Measurements from ENCODE around the gene IRF2.

The IRF2 gene

DNA sequence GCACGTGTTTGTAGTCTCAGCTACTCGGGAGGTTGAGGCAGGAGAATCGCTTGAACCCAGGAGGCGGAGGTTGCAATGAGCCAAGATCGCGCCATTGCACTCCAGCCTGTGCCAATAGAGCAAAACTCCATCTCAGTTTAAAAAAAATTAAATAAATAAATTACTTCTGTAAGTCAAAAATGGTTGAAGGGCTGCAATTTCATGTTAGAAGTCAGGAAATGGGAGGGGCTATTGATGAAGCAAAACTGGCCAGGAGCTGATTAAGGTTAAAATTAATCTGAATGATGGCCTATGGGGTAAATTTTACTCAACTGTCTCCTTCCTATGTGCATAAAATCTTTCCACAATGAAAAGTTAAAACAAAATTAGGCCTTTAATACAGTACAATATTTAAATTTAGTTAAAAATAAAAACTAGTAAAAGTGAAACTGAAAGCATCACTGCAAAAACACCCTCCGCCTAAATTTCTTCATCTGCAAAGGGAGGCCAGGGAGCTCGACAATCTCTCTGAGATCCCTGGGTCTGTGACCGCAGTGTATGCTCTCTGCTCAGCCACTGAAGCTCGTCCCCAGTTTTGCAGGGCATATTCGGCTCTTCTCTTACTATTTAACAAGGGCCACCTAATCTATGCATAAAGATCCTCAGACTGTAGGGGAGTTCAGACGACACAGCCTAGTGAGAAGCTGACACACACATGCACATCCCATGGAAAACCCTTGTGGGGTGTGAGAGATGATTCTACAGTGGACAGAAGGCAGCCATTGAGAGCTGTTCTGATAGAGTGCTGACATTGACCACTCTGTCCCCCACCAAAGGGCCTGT, 57.2 kb downstream of the IRF2 start:
- DNase-seq (ENCODE audit: low read depth, low spot score): no peak
- H3K36me3 ChIP-seq (ENCODE audit: insufficient read depth, low read length): no peaks in the 10 kb centered on the region
- no peak overlapping the region for H3K27ac ChIP-seq
- H3K9ac ChIP-seq (ENCODE audit: insufficient read length): no peak overlapping the region
- TF ChIP-seq FOXP2 (optimal IDR thresholded peaks at IDR 0.05; ENCODE audit: control extremely low read depth, extremely low read length, insufficient read depth): no peak
- no peak for TF ChIP-seq EZH2 (IDR thresholded peaks at IDR 0.05)
- TF ChIP-seq POLR2AphosphoS5 (IDR thresholded peaks at IDR 0.05; ENCODE audit: borderline replicate concordance, low read depth, low read length): no peak
- no peaks in the 10 kb centered on the region for H3K9me3 ChIP-seq (ENCODE audit: low read depth, low read length)
- H3K4me3 ChIP-seq: no peak overlapping the region

DNA sequence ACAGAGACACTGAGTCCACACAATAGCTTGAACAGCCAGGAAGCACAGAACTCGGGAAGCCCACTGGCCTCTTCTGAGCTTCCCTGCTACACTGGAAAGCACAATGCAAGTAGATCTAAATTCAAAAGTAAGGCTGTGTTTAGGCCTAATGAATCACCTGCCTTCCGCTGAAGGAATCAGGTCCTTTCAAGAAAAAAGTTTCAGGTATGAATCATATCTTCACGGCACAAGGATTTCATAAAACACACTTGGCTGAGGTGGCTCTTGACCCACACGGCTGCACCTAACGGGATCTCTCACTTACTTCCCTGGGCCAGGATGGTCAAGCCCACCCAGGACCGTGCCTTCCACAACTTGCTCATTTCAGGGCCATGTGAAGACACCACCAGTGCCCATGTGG, 59.3 kb downstream of the IRF2 start:
- H3K9me3 ChIP-seq (ENCODE audit: low read depth, low read length): no peaks in the 10 kb centered on the region
- H3K4me3 ChIP-seq: no peak overlapping the region
- H3K36me3 ChIP-seq (ENCODE audit: insufficient read depth, low read length): no peaks in the 10 kb centered on the region
- TF ChIP-seq FOXP2 (optimal IDR thresholded peaks at IDR 0.05; ENCODE audit: control extremely low read depth, extremely low read length, insufficient read depth) (no peak), POLR2AphosphoS5 (IDR thresholded peaks at IDR 0.05; ENCODE audit: borderline replicate concordance, low read depth, low read length) (no peak), EZH2 (IDR thresholded peaks at IDR 0.05) (no peak)
- DNase-seq (ENCODE audit: low read depth, low spot score): no peak
- H3K27ac ChIP-seq: no peak overlapping the region
- H3K9ac ChIP-seq (ENCODE audit: insufficient read length): no peak overlapping the region

DNA sequence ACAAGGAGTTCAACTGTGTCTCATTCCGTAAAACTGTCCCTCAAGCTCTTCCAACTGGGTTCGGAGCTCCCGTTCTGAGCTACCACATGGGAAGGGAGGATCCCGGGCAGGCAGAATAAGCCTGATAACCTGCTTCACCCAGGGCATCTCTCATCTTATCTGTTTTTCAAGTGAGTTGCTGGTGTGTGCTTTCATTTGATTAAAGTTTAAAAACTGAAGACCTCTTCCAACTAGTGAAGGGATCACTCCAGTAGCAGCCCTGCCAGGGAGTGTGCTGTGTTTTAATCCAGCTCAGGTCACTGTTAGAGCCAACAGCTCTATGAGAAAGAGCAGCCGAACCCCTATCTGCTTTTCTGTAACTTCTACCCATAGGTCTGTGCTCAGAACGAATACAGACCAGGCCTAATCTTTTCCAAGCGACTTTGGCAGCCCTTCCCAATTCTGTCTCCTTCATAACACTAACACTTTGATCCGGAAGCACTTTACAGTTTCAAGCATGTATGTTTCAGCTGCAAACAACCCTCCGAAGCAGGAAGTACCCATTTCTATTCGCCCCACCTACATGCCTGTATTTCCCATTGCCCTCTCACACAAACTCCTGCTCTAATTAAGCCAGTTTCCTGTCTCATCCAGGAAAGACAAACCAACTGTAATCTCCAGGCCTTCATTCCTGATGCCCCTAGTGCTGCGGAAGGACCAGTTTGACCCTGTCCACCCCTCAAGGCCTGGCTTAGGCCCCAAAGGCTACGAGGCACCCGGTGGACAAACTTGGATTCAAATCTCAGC, 60.9 kb downstream of the IRF2 start:
- Histone ChIP-seq H3K4me3 (no peak overlapping the region), H3K27ac (no peak overlapping the region), H3K36me3 (ENCODE audit: insufficient read depth, low read length) (no peaks in the 10 kb centered on the region), H3K9me3 (ENCODE audit: low read depth, low read length) (no peaks in the 10 kb centered on the region), H3K9ac (ENCODE audit: insufficient read length) (no peak overlapping the region)
- DNase-seq (ENCODE audit: low read depth, low spot score): no peak
- TF ChIP-seq EZH2 (IDR thresholded peaks at IDR 0.05) (no peak), POLR2AphosphoS5 (IDR thresholded peaks at IDR 0.05; ENCODE audit: borderline replicate concordance, low read depth, low read length) (no peak), FOXP2 (optimal IDR thresholded peaks at IDR 0.05; ENCODE audit: control extremely low read depth, extremely low read length, insufficient read depth) (no peak)

DNA sequence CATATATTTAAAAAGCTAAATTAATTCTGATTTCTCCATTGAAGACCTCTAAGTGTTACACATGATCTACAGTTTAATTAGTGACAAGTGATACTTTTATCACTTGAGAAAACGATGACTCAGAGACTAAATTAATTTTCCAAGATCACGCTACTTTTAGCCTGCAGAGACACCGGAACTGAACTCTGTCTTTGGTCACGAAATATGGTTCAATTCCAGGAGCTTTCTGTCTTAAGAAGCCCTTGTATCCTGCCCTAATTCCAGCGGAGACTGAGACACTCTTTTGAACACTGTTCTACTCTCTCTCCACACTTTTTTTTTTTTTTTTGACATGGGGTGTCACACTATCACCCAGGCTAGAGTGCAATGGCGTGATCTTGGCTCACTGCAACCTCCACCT, 63.6 kb downstream of the IRF2 start:
- Histone ChIP-seq H3K9me3 (ENCODE audit: low read depth, low read length) (no peaks in the 10 kb centered on the region), H3K27ac (no peak overlapping the region), H3K36me3 (ENCODE audit: insufficient read depth, low read length) (no peaks in the 10 kb centered on the region), H3K4me3 (no peak overlapping the region), H3K9ac (ENCODE audit: insufficient read length) (no peak overlapping the region)
- no peak for DNase-seq (ENCODE audit: low read depth, low spot score)
- TF ChIP-seq EZH2 (IDR thresholded peaks at IDR 0.05) (no peak), POLR2AphosphoS5 (IDR thresholded peaks at IDR 0.05; ENCODE audit: borderline replicate concordance, low read depth, low read length) (no peak), FOXP2 (optimal IDR thresholded peaks at IDR 0.05; ENCODE audit: control extremely low read depth, extremely low read length, insufficient read depth) (no peak)

DNA sequence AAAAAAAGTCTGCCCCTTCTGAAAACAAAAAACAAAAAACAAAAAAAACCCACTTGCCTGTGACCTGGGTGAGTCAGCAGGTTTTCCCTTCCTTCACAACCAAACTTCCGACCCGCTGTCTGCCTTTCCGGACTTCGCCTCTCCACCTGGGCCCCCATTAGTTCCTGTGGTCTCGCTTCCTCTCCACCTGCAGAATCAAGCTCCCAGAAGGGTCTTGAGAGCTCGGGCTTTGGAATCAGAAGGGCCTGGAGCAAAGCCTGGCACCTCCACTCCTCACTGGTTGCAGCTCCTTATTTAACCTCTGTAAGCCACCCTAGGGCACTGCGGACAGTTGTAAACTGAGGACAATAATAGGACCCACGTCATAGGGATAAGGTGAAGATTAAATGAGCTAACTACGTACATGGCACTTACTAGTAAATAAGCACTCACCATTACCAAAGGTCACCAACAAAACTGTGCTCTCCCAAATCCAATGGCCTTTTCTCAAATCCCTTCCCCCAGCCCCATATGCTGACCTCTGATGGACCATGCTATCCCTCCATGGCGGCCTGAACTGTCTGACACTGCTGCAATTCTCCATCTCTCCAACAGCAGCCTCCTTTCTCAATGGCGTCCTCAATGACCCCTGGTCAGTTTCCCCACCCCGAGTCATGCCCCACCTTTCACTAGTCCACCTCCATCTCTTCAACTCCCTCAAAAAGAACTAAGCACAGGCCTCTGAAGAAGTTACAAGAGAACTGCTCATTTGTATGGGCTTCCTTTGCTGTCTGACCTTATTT, 64.2 kb downstream of the IRF2 start:
- no peak overlapping the region for H3K27ac ChIP-seq
- no peaks in the 10 kb centered on the region for H3K9me3 ChIP-seq (ENCODE audit: low read depth, low read length)
- H3K36me3 ChIP-seq (ENCODE audit: insufficient read depth, low read length): no peaks in the 10 kb centered on the region
- no peak overlapping the region for H3K4me3 ChIP-seq
- no peak for TF ChIP-seq FOXP2 (optimal IDR thresholded peaks at IDR 0.05; ENCODE audit: control extremely low read depth, extremely low read length, insufficient read depth)
- no peak for TF ChIP-seq EZH2 (IDR thresholded peaks at IDR 0.05)
- no peak for TF ChIP-seq POLR2AphosphoS5 (IDR thresholded peaks at IDR 0.05; ENCODE audit: borderline replicate concordance, low read depth, low read length)
- no peak for DNase-seq (ENCODE audit: low read depth, low spot score)
- H3K9ac ChIP-seq (ENCODE audit: insufficient read length): no peak overlapping the region

DNA sequence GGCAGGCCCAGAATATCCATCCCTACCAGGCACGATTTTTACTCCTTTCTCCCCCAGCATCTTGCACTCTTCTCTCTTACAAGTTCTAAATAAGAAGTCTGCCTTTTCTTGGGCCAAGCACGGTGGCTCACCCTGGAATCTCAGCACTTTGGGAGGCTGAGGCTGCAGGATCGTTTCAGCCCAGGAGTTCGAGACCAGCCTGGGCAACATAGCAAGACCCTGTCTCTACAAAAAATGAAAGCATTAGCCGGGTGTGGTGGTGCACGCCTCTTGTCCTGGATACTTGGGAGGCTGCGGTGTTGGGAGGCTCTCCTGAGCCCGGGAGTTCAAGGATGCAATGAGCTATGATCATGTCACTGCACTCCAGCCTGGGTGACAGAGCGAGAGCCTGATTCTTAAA, 64.8 kb downstream of the IRF2 start:
- no peak overlapping the region for H3K4me3 ChIP-seq
- no peak overlapping the region for H3K9ac ChIP-seq (ENCODE audit: insufficient read length)
- no peaks in the 10 kb centered on the region for H3K36me3 ChIP-seq (ENCODE audit: insufficient read depth, low read length)
- TF ChIP-seq FOXP2 (optimal IDR thresholded peaks at IDR 0.05; ENCODE audit: control extremely low read depth, extremely low read length, insufficient read depth): no peak
- no peak for TF ChIP-seq POLR2AphosphoS5 (IDR thresholded peaks at IDR 0.05; ENCODE audit: borderline replicate concordance, low read depth, low read length)
- TF ChIP-seq EZH2 (IDR thresholded peaks at IDR 0.05): no peak
- H3K9me3 ChIP-seq (ENCODE audit: low read depth, low read length): no peaks in the 10 kb centered on the region
- H3K27ac ChIP-seq: no peak overlapping the region
- no peak for DNase-seq (ENCODE audit: low read depth, low spot score)

DNA sequence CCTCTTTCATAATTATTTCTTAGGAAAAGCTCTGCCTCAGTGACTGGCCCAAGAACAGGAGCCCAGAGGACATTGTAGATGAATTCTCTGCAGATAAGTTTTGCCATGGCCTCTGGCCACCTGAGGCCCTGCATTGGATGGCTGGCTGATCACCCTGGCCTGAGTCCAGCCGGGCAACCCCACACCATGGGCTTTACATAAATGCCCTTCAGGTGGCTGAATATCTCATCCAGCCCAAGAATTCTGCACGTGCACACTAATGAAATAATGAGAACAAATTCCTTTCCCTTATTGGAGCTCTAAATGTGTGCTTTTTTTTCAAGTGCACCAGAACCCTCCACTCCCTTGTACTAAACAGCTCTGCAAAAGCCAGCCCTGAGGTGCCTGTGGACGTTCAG, 65.7 kb downstream of the IRF2 start:
- Histone ChIP-seq H3K9ac (ENCODE audit: insufficient read length) (no peak overlapping the region), H3K4me3 (no peak overlapping the region), H3K9me3 (ENCODE audit: low read depth, low read length) (no peaks in the 10 kb centered on the region), H3K36me3 (ENCODE audit: insufficient read depth, low read length) (no peaks in the 10 kb centered on the region), H3K27ac (no peak overlapping the region)
- TF ChIP-seq POLR2AphosphoS5 (IDR thresholded peaks at IDR 0.05; ENCODE audit: borderline replicate concordance, low read depth, low read length): no peak
- TF ChIP-seq FOXP2 (optimal IDR thresholded peaks at IDR 0.05; ENCODE audit: control extremely low read depth, extremely low read length, insufficient read depth): no peak
- no peak for TF ChIP-seq EZH2 (IDR thresholded peaks at IDR 0.05)
- no peak for DNase-seq (ENCODE audit: low read depth, low spot score)

All from SK-N-MC (cell line).